PC-9 (cell line): ENCODE data around the gene HOXB6. TPM values are rescaled to one million over a fixed set of nuclear protein-coding genes. Genes with fewer than 3 reads are reported as not detected.

Experiments used
- BruUV-seq: library from RNA; stranded (reverse); fragments of 400-500 nt; replicated peaks from 2 replicates; lab custom pipeline; 2021; lab: Mats Ljungman, UMichigan
- CTCF ChIA-PET: fragments of 300-600 bp; sonication (Branson Sonifier 250); formaldehyde crosslinking; loops from one replicate; lab custom pipeline; 2022; ENCODE audit warnings: antibody characterized with exemption; lab: Charles Lee
- POLR2A ChIA-PET: fragments of 300-600 bp; sonication (Branson Sonifier 250); formaldehyde crosslinking; loops from one replicate; lab custom pipeline; 2022; ENCODE audit warnings: antibody characterized with exemption; ENCODE audit not compliant: unreplicated experiment; lab: Charles Lee
- DNase-seq, 2 experiments: peaks; one replicate each; pipeline versions ENCODE4 v3.0.0 to v3.0.0-alpha.2; 2015 to 2022; ENCODE audit warnings: mixed read lengths in 1 of 2
- H2AFZ ChIP-seq: fragments of 200-600 bp; sonication (generic); 2 replicates; pipeline ENCODE4 v1.8.1; 2017; ENCODE audit warnings: antibody characterized with exemption
- H3F3A ChIP-seq: fragments of 200-600 bp; sonication (generic); 2 replicates; pipeline ENCODE4 v1.8.1; 2017; ENCODE audit warnings: antibody characterized with exemption, mild to moderate bottlenecking, low read depth; ENCODE audit not compliant: insufficient read depth
- H3K27ac ChIP-seq: fragments of 200-600 bp; sonication (generic); 2 replicates; pipeline ENCODE4 v1.6.1; 2016; ENCODE audit warnings: mixed run types
- H3K27me3 ChIP-seq: fragments of 200-600 bp; sonication (generic); 2 replicates; pipeline ENCODE4 v1.6.1; 2016; ENCODE audit warnings: low read depth, mixed run types; ENCODE audit not compliant: insufficient read depth
- H3K36me3 ChIP-seq: fragments of 200-600 bp; sonication (generic); 2 replicates; pipeline ENCODE4 v1.6.1; 2016; ENCODE audit warnings: low read depth, mixed run types
- H3K4me1 ChIP-seq: fragments of 200-600 bp; sonication (generic); replicated peaks from 2 replicates; pipeline ENCODE4 v1.6.1; 2016; ENCODE audit warnings: mixed run types; ENCODE audit not compliant: insufficient read depth
- H3K4me2 ChIP-seq: fragments of 200-600 bp; sonication (generic); 2 replicates; pipeline ENCODE4 v1.6.1; 2017; ENCODE audit warnings: mixed run types
- H3K4me3 ChIP-seq: fragments of 200-600 bp; sonication (generic); 2 replicates; pipeline ENCODE4 v1.6.1; 2016; ENCODE audit warnings: mixed run types
- H3K79me2 ChIP-seq: fragments of 200-600 bp; sonication (generic); 2 replicates; pipeline ENCODE4 v1.6.1; 2017; ENCODE audit warnings: low read depth, mixed run types
- H3K9me2 ChIP-seq: fragments of 200-600 bp; sonication (generic); 2 replicates; pipeline ENCODE4 v1.8.1; 2017; ENCODE audit warnings: mild to moderate bottlenecking; ENCODE audit not compliant: insufficient read depth
- H3K9me3 ChIP-seq: fragments of 200-600 bp; sonication (generic); 2 replicates; pipeline ENCODE4 v1.8.1; 2016; ENCODE audit warnings: low read depth; ENCODE audit not compliant: insufficient read depth
- H4K20me1 ChIP-seq: fragments of 200-600 bp; sonication (generic); 2 replicates; pipeline ENCODE4 v1.8.1; 2017; ENCODE audit not compliant: insufficient read depth
- EZH2 ChIP-seq: fragments of 200-600 bp; sonication (generic); IDR thresholded peaks from 2 replicates; pipeline ENCODE4 v1.8.0; 2017; ENCODE audit warnings: antibody characterized with exemption, low read depth
- intact Hi-C: fragments of 100-400 bp; cut with micrococcal nuclease; formaldehyde crosslinking; loops from one replicate; pipeline ENCODE4 v1.10.0; 2022; ENCODE audit not compliant: unreplicated experiment
- total RNA-seq: library from RNA; stranded (reverse); gene quantifications from 2 replicates; pipeline ENCODE4 v1.2.3, GENCODE V29; 2021
- TF ChIP-seq, protein P1 (sequence below): fragments of 200-600 bp; sonication (generic); conservative IDR thresholded peaks from 2 replicates; pipeline ENCODE4 v1.6.1; 2017; ENCODE audit warnings: mixed run types, antibody characterized with exemption, mild to moderate bottlenecking, moderate library complexity

Gene HOXB6
- total RNA-seq, 1 experiment from 2014 or later, result 30.7 TPM

DNA sequence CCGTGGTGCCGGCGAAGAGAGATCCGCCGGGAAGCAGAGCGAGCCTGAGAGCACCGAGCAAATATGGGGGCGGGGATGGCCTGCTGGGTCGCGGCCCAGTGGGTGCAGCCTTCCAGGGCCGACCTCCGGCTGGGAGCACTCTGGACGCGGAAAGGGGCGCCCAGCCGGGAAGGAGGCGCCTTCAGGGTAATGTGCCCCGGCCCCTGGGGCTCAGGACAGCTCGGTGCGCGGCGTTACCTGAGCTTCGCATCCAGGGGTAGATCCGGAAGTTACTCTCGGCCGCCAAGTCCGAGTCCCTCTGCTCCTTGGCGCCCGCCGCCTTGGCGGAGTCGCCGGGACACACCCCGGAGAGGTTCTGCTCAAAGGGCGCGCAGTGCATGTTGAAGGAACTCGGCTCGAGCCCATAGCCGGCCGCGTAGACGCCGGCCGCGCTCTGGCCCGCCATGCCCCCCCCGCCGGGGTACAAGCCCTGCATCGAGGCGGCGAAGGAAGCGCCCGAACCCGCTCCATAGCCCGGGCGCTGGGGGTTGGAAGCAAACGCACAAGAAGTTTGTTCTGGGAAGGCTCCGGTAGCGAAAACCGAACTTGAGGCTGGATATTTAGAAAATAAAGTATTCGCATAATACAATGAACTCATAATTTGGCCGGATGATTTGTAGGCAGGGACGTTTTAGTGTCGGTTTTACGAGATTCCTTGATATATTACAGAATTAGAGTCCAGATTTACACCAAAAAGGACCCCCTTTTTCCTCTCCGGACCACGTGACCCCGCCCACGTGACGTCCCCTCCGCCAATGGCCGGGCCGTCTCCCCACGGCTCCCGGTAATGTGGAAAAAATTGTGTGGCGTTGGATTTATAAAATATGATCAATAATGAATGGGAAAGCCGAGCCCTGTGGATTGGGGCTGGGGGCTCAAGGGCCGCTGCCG is 5.8 kb upstream of the HOXB6 start, which contains the start of gene HOXB7:
Gene HOXB7 (minus strand): TSS at position 736 of the 930 bp plus-strand sequence. CDS start 99 bp downstream, at position 637.
- no peaks in the 10 kb centered on the region for H3K9me2 ChIP-seq
- peak within 1 kb of the TSS; percentile 92 for H2AFZ ChIP-seq
- peak within 1 kb of the TSS; percentile 88 for H3K4me2 ChIP-seq
- H3K4me3 ChIP-seq, result peak within 1 kb of the TSS; percentile 80
- peak; percentile 52 to 64 for DNase-seq
- no peaks in the 10 kb centered on the region for H3K36me3 ChIP-seq
- peaks cover 24% of the 10 kb centered on the region for H3K79me2 ChIP-seq
- ChIA-PET CTCF (interaction anchor here (0.6 to 0.7 kb wide), 3 partner anchors 17 to 542 kb away, joined by 3 to 16 read pairs (median 6); no protein-coding TSS in a partner anchor), POLR2A (interaction anchor here (0.7 kb wide), 2 partner anchors 23 to 347 kb away, joined by 4 to 7 read pairs; no protein-coding TSS in a partner anchor)
- intact Hi-C loops, result loop anchor here (10.0 kb wide), 1 partner anchor 666 kb away; the partner anchor contains the start of gene PNPO
- no peaks in the 10 kb centered on the region for H3K9me3 ChIP-seq
- TF ChIP-seq, protein P1, sequence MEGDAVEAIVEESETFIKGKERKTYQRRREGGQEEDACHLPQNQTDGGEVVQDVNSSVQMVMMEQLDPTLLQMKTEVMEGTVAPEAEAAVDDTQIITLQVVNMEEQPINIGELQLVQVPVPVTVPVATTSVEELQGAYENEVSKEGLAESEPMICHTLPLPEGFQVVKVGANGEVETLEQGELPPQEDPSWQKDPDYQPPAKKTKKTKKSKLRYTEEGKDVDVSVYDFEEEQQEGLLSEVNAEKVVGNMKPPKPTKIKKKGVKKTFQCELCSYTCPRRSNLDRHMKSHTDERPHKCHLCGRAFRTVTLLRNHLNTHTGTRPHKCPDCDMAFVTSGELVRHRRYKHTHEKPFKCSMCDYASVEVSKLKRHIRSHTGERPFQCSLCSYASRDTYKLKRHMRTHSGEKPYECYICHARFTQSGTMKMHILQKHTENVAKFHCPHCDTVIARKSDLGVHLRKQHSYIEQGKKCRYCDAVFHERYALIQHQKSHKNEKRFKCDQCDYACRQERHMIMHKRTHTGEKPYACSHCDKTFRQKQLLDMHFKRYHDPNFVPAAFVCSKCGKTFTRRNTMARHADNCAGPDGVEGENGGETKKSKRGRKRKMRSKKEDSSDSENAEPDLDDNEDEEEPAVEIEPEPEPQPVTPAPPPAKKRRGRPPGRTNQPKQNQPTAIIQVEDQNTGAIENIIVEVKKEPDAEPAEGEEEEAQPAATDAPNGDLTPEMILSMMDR, result no peak
- no peak for TF ChIP-seq EZH2
- peak within 1 kb of the TSS; percentile 63 for H3K27ac ChIP-seq
- no peaks in the 10 kb centered on the region; the same call in 1 of the 2 replicates for H3F3A ChIP-seq
- H3K27me3 ChIP-seq, result no peaks in the 10 kb centered on the region
- H4K20me1 ChIP-seq, result no peaks in the 10 kb centered on the region
- no TSS peak for BruUV-seq
- H3K4me1 ChIP-seq, result peaks cover 23% of the 10 kb centered on the region

DNA sequence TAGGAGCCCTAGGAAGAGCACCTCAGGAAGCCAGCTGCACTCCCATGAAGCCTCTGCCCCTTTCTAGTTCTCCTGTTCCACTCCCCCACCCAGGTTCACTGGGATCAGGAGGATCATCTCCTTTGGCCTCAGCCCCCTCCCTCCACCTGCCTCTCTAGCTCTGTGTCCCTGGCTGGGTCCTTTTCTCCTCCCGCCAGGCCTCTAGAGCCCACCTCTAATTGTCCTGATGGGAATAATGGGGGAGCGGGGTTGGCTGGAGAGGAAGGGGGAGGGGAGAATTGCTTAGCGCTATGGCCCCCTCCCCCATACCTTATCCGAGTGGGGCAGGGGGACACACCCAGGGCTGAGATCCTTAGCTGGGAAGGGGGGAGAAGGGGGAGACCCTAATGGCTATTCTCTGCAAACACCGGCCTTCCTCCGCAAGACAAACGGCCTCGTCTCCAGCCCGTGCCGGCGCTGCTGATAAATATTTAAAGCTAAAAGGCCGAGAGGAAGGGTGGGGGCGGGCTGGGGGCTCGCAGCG is 5.0 kb upstream of the HOXB6 start:
- Histone ChIP-seq H3K9me2 (no peaks in the 10 kb centered on the region), H3K79me2 (peaks cover 24% of the 10 kb centered on the region), H3K4me2 (peak overlapping the region; percentile 88), H2AFZ (peak overlapping the region; percentile 92), H3K4me1 (peaks cover 29% of the 10 kb centered on the region), H3K27ac (peak overlapping the region; percentile 63), H3K36me3 (no peaks in the 10 kb centered on the region), H4K20me1 (no peaks in the 10 kb centered on the region), H3K4me3 (peak overlapping the region; percentile 80), H3K27me3 (no peaks in the 10 kb centered on the region), H3F3A (peaks cover 4% of the 10 kb centered on the region), H3K9me3 (no peaks in the 10 kb centered on the region)
- CTCF ChIA-PET, result interaction anchor here (0.6 to 0.7 kb wide), 5 partner anchors 18 to 541 kb away, joined by 3 to 16 read pairs (median 6); no protein-coding TSS in a partner anchor
- TF ChIP-seq, protein P1, result no peak
- TF ChIP-seq EZH2, result no peak
- intact Hi-C loops, result loop anchor here (10.0 kb wide), 1 partner anchor 665 kb away; the partner anchor contains the start of gene PNPO
- BruUV-seq, result TSS peak; percentile 36
- POLR2A ChIA-PET, result interaction anchor here (0.7 kb wide), 2 partner anchors 23 to 347 kb away, joined by 4 to 7 read pairs; no protein-coding TSS in a partner anchor
- no peak for DNase-seq

DNA sequence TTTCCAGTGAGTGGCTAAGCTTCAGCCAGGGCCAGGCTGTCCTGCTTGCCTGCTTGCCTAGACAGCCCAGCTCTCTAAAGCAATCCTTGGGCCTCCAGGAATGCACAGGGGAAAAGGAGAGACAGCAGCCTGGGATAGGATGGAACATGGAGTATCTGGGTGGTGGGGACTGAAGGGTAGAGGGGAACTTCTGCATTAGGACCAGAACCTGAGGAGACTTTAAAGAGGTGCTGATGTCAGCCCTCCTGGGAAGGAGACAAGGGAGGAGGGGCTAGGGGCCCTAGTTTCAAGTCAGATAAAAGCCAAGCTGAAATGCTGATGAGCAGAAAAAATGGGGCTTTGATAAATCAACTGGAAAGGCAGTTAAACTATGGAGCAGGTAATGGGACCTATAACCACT is 4.2 kb upstream of the HOXB6 start:
- peaks cover 29% of the 10 kb centered on the region for H3K4me1 ChIP-seq
- H3K9me2 ChIP-seq, result no peaks in the 10 kb centered on the region
- H3K4me3 ChIP-seq, result peak overlapping the region; percentile 80; the same call in 1 of the 2 replicates
- TF ChIP-seq EZH2, result no peak
- TF ChIP-seq, protein P1, result no peak
- peaks cover 12% of the 10 kb centered on the region for H3F3A ChIP-seq
- no peaks in the 10 kb centered on the region for H3K36me3 ChIP-seq
- ChIA-PET CTCF (interaction anchor here (0.6 kb wide), 2 partner anchors 120 to 319 kb away, joined by 3 to 8 read pairs; no protein-coding TSS in a partner anchor), POLR2A (interaction anchor here (0.6 kb wide), 1 partner anchor 277 kb away, joined by 7 read pairs; no protein-coding TSS in a partner anchor)
- no peak overlapping the region for H3K27ac ChIP-seq
- H4K20me1 ChIP-seq, result no peaks in the 10 kb centered on the region
- peaks cover 29% of the 10 kb centered on the region for H3K79me2 ChIP-seq
- no peaks in the 10 kb centered on the region for H3K27me3 ChIP-seq
- peak overlapping the region; percentile 88 for H3K4me2 ChIP-seq
- H3K9me3 ChIP-seq, result no peaks in the 10 kb centered on the region
- intact Hi-C loops, result no loop called here
- no TSS peak for BruUV-seq
- no peak overlapping the region for H2AFZ ChIP-seq
- DNase-seq, result no peak
